Occipital lobe (tissue), 2 donors: ENCODE results near the gene TAGAP. TPM values are rescaled to one million over a fixed set of nuclear protein-coding genes. Genes with fewer than 3 reads are reported as not detected.
A peak's percentile ranks its signal among the peaks of the same experiment; 100 is the strongest.
"Not testable (repeated sequence)": the region's sequence is repeated elsewhere in the genome, so short reads cannot be mapped to it uniquely, and the experiment has no call there.

Source experiments
- DNase-seq: peaks from one replicate; lab custom pipeline; 2025; lab: John Stamatoyannopoulos, UW
- total RNA-seq: library from RNA; depleted of rRNA; stranded (reverse); fragments of >200 nt; gene quantifications from one replicate; pipeline ENCODE4 v1.2.3, GENCODE V29; 2014

TAGAP gene
- total RNA-seq, 1 donor from 2014 or later = 1.4 TPM

GRCh38 chr6:159045801-159046200 is 1.0 kb upstream of the TAGAP start:
- no peak for DNase-seq

GRCh38 chr6:159043947-159044346 is 844 bp downstream of the TAGAP start:
- DNase-seq = no peak

GRCh38 chr6:159043251-159043650 is 1.5 kb downstream of the TAGAP start:
- DNase-seq = no peak

DNA sequence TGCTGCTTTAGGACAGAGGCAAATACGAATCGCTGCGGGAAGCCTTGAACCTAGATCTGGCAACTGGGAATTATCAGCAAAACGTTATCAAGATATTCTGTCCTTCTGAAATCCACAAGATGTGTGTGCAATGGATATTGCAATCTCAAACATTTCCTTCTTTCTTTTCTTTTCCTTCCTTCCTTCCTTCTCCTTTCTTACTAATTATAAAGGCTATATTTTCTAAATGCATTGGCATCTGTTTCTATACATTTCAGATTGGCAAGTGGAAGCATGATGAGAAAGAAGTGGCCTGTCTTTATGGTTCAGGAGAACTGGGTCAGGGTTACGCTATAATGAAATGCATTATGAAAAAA is 2.0 kb downstream of the TAGAP start:
- no peak for DNase-seq

DNA sequence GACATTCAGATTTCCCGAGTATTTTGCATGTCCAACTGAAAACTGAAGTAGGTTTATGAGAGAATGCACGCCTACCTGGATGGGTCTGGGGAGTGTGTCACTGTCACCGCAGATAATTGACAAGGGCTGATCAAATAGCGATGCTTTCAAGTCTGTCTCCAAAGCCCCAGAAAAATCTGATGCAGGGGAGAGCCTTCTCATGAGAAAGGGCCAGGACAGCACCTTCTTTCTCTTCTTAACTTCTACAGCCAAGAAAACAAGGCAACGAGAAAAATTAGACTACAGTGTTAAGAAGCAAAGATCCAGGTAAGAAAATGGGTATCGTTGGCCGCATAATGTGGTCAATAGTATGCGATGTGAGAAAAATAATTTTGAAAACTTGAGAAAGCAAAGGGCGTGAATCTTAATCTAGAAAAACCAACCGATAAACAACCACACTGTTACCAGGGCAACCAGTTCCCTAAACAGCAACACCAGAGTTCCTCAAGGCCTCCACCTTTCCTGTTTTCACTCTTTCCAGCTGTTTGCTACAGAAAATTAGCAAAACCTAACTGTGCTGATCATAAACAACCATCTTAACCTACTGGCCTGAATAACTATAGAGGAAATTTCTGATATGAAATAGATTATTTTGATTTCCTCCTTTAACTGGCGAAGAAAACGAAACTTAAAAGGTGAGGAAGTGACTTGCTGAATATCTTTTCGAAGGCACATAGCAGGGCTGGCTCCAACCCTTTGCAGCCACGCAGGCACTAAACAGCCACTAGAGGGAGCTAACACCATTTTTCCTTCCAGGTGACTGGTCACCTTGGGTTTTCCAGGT is 2.6 kb downstream of the TAGAP start:
- DNase-seq = peak; percentile 36

DNA sequence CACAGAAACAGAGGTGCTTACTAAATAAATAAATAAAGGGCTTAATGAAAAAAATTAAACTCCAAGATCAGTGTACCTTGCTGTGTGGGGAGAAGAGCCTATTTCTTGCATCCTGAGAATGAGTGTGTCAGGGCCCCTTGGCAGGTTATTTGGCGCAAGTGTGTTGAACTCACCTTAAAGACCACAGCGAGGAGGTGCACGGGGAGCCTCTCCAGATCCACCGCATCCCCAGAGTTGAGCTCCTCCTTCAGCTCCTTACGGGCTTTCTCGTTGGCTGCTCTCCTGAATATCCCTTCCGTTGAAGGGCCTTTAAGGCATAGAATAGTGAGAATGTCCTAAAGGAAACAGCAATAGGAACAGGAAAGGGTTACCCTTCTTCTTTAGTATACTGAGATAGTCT is 3.6 kb downstream of the TAGAP start:
- no peak for DNase-seq

DNA sequence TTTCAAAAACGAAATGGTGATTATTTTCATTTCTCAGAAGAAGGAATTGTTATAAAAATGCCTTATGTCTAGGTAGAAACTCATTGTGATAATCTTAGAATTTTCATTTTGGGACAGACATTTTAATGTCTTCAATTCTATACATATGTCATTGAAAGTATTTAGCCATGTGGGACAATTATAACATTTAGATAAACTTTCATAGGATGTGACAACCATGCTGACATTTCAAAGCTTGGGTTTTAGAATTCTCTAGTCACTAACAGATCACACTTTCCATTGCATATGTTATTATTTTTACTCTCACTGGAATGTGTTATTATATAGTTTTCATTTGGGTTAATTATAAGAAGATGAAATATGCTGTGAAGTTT is 4.9 kb downstream of the TAGAP start:
- no peak for DNase-seq

DNA sequence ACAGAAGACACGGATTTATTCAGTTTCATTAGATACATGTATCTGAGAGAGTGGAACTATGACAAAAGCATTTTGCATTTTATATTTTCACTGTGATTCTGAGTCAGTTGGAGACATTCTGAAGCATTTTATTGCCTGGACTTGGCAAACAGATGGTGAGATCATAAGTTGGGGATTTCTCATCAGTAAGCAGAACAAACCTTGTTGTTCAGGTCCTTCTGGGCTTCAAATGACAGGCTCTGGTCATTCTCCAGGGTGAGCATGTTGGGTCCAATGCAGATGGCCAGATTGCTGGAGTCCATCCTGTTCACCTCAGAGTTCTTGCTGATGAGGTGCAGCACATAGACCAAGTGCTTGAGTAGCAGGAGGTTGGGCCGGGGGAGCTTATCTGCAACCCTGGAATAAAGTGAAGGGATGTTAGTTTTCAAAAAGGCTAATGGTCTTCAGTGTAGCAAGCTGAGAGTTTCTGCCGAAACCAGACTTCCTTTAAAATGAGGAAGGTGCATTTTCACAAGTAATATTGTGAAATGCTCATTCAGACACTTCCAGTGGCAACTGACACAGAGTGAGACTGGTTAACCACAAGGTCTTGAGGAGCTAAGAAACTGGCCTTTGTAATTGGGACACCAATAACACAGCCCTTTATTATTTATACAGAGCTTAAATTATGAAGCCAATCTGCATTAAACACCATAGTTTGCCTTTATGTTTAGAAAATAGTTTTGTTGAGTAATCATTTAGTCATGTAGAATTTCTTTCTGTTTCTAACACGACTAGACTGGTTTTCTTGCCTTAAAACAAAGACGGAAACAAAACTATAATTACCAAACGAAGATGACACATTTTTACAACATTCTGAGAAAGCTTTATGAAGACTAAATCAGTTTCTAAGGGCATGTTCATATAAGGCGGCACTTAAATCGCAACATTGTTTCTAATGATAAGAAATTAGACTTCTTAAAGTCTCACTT is 5.6 kb downstream of the TAGAP start:
- no peak for DNase-seq

GRCh38 chr6:159038318-159038717 is 6.5 kb downstream of the TAGAP start:
- not testable (repeated sequence) for DNase-seq

- DNase-seq = no peak
These were observed 7.0 kb downstream of the TAGAP start for GRCh38 chr6:159037756-159038290.

- no peak for DNase-seq
These were observed 8.1 kb downstream of the TAGAP start for GRCh38 chr6:159036673-159037072.

DNA sequence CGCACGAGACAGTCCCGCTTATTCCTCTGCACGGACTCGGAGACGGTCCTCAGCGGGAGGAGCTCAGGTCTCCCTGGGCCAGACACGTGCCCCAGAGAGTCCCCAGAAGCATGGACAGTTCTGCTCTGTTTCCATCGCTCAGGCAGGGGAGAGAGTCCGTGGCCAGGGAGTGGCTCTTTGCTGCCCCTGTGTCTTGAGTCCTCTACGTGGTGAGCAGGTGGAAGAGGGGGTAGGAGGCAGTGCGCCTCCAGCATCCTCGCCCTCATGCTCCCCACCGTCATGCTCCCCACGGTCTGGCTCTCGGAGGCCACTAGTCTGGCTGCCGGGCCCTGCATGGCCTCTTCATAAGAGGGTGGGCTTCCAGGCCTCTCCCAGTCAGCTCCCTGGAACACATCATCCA is 8.9 kb downstream of the TAGAP start:
- no peak for DNase-seq

- DNase-seq = no peak
These were observed 11.4 kb downstream of the TAGAP start for GRCh38 chr6:159033160-159034049.

DNA sequence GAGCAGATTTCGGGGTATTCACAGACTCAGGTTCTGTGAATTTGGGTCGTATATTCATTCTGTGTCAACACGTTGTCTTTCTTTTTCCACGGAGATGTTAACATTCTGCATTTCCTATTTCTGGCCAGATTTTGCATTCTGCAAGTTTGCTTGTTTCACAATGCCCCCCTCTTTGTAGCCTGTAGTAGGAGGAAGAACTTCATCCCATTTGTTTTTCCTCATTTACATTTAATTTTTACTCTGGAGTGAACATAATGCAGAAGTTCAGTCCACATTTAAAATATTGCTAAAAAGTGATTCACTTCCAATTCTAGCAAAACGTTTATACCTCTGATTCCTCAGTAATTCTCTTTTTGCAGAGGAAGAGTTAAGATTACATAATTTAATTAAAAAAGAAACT is 12.9 kb downstream of the TAGAP start:
- DNase-seq = no peak

DNA sequence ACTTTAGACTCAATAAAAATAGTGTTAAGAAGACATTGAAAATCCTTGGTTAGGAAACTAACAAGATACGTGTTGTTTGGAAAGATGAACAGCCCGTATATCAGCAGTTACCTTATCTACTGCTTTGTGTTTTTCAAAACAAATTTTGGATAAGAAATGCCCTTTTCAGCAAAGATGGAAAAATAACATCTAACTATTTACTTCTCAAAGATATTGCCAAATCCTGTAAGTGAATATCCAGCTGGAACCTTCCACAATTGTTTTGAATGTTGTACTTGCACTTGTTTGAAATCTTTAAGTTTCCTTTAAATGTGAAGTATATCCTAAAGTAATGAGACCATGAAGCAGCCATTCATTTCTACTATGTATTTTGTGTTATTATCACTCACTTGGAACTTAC is 14.6 kb downstream of the TAGAP start:
- no peak for DNase-seq

- DNase-seq = not testable (repeated sequence)
These were observed 19.6 kb downstream of the TAGAP start for GRCh38 chr6:159025224-159025623.

- no peak for DNase-seq
These were observed 20.9 kb downstream of the TAGAP start for GRCh38 chr6:159023893-159024292.

GRCh38 chr6:159020011-159020410 is 24.8 kb downstream of the TAGAP start:
- no peak for DNase-seq

GRCh38 chr6:159017757-159018559 is 26.8 kb downstream of the TAGAP start:
- DNase-seq = no peak

DNA sequence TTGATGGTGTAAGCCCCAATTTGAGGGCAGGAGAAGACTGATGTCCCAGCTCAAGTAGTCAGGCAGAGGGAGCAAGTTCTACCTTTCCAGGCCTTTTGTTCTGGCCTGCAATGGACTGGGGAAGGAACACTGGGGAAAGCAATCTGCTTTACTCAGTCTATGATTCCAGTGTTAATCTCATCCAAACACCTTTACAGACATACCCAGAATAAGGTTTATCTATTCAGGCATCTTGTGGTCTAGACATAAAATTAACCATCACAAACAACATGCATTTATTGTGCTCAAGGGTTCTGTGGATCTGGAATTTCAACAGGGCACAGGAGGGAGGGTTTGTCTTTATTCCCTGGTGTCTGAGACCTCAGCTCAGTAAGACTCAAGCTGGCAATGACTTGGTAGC is 30.4 kb downstream of the TAGAP start:
- DNase-seq = no peak
